HG02571 (cell line): ENCODE data around the gene SNTB2.

ENCODE experiments used
- ATAC-seq: cut with Tn5 transposase; IDR thresholded peaks from one replicate; pipeline ENCODE4 v1.9.1; 2021; ENCODE audit warnings: mild to moderate bottlenecking, moderate library complexity; ENCODE audit not compliant: unreplicated experiment

Gene SNTB2

DNA sequence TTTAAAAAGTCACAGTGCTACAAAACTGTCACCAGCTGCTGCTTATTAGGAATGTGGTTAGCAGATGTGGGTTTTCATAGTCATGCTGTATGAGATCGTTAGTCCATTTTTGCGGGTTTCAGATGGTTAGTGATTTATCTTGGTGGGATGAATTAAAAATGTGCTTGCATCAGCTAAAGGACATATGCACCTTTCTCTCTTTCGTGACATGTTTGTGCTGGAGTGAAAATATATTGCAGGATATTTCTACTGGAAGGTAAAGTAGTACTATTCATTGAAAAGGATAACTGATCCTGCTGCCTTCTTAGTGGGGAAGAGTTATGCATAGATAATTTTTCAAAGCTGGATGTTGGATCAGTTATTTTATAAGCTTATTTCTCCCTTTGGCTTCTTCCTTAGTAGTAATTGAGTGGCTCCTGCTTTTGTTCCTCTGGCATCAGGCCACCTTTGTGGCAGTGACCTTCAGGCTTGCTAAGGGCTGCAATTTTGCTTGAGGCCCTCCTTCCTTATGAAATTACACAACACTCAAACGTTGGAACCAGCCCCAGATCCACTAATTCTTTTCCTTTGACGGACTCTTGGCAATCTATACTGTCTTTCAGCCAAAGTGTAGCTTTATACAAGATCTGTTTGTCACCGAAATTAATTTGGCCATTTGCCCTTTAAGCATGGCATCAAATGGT lies 7.5 kb upstream of the SNTB2 start:
- no peak for ATAC-seq

DNA sequence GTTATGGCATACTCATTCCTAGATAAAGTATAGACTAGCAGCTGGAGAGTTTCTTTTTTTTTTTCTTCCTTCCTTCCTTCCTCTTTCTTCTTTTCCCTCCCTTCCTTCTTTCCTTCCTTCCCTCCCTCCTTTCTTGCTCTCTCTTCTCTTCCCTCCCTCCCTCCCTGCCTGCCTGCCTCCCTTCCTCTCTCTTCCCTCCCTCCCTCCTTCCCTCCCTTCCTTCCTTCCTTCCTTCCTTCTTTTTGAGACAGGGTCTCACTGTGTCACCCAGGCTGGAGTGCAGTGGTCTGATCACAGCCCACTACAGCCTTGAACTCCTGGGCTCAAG lies 7.0 kb upstream of the SNTB2 start:
- no peak for ATAC-seq

DNA sequence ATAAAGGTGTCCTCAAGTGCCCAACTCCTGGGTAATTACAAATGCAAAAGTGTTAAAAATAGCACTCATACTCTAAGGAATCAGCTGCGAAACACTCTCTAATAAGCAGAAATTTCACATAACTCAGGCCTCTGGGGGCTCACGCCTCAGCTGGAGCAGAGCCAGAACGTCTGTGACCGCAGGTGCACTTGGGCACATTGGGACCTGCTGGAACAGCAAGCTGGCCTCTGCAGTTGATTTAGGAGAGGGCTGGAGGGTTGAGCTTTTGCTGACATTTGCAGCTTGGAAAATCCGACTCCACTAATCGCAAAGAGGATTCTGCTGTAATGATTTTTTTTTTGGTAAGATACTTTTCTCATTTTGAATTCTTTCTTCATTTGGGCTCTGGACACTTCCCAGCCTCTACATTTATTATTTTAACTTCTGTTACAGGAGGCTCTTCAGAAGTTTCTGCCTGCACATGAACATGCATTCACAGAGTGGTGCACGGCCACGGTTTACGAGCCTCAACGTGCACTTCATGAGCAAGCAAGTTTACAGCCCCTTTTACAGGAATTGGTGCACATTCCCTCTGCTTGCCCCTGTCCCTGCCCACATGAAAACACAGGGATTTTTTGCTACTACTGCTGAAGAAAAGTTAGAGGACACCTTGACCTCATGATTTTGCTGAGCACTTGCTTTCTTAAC lies 4.1 kb upstream of the SNTB2 start:
- ATAC-seq, result no peak

DNA sequence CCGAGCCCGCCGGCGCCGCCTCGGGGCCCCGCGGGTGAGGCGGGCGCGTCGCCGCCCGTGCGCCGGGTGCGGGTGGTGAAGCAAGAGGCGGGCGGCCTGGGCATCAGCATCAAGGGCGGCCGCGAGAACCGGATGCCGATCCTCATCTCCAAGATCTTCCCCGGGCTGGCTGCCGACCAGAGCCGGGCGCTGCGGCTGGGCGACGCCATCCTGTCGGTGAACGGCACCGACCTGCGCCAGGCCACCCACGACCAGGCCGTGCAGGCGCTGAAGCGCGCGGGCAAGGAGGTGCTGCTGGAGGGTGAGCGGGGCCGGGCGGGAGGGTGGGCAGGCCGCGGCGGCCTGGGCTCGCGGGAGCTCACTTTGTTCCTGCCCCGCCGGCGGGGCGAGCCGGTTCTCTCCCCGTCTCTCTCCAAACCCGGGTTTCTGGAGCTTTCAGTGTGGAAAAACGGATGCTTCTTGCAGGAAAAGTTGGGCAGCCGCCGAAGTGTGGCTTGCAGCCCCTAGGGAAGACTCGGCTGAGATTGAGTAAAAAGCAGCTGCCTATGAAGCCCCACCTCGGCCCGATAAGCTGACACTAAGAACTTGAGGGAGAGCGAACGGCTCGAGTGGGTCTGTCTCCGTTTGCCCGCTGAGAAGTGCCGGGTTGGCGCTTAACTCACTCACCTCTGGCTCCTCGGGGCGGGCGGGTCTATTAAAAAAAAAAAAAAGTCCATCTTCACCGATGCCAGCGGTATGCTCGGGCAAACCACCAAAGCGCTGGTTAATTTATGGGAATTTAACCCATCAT lies 677 bp downstream of the SNTB2 start:
- peak; percentile 34 for ATAC-seq

DNA sequence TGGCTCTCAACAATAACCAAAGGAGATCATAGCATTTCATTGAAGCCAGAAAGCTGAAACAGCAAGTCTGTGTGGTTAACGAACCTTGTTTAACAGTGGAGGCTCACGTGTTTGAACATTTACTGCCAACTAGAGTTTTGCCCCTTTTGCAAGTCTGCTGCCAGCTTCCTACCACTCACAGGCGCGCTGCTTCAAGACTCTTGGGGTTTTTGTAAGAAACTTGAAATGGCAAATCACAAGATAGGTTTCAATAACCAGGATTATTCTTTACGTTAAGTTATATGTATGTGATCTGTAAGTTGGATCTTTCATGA lies 1.2 kb downstream of the SNTB2 start:
- ATAC-seq, result no peak

DNA sequence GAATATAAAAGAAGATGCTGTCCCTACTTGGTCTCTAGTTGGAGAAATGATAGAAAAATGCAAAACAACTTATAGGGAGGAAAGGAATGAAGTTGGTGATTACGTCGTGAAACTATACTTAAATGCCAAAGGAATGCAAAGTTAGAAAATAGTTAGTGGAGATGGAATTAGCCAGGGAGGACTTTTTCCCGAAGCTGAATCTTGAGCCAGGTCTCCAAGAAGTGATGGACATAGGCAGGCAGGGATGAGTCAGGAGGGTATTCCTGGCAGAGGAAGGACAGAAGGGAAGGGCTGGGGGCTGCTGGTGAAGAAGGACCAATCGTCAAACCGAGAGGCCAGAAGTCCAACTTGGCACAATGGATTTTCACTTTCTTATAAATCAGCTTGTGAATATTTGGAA lies 1.8 kb downstream of the SNTB2 start:
- ATAC-seq, result no peak

DNA sequence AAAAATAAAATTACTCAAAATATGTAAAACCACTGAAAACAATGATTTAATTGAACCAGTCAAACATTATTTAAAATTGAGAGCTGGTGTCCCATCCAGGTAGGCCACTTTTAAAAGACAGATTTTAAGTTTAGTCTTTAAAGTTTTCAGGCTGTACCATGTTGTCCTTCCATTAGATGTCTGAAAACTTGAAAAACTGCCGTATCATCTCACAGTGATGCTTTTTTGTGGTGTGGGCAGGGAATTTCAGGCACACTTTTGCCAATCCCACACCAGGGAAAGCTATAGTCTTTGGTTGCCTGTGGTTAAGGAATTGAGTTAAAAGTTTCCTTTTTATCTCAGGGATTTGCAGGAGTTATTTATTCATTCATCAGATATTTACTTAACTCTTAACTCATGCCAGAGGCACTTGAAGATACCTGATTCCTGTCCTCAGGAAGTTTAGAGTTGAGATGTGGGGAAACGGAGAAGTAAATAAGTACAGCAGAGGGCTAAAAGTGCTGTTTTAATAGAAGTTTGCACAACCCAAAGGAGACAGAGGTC lies 3.2 kb downstream of the SNTB2 start:
- ATAC-seq, result no peak

DNA sequence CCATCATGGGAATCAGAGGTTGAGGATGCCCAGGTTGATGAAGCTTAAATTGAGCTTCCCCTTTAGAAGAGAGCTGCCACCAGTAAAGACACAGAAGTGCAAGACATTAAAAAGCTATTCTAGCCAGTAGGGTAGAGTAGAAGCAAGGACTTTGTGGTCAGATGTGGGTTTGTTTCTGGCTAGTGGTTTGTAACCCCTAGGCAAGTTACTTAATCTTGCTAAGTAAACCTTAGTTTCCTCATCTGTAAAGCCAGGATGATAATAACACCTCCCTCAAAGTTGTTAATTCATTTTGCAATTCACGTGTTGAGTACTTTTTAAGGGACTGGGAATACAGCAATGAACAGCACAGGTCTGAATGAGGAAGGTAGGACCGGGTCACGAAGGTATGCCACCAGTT lies 3.6 kb downstream of the SNTB2 start:
- no peak for ATAC-seq

DNA sequence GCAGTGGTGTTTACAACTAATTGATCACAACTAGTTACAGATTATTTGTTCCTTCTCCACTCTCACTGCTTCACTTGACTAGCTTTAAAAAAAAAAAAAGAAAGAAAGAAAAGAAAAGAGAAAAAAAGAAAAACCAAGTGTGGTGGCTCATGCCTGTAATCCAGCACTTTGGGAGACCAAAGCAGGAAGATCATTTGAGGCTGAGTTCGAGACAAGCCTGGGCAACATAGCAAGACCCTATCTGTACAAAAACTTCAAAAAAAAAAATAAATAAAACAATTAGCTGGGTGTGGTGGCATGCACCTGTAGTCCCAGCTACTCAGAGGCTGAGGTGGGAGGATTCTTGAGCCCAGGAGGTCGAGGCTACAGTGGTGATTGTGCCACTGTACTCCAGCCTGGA lies 4.2 kb downstream of the SNTB2 start:
- no peak for ATAC-seq

DNA sequence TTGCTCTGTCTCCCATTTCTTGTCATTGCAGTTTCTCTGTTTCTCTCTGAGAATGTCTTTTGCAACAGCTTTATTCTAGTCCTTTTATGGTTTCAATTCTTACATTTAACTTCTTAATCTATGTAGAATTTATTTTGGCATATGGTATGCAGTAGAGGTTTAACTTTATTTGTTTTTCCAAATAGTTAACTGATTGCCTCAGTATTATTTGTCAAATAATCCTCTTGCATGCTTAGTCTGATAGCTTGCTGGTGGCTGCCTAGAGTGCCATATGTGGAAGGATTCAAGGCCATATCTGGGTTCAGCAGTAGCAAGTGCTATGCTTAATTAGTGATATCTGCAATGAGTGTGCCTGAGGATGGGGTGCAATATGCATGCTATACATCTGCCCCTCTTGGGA lies 6.9 kb downstream of the SNTB2 start:
- no peak for ATAC-seq

DNA sequence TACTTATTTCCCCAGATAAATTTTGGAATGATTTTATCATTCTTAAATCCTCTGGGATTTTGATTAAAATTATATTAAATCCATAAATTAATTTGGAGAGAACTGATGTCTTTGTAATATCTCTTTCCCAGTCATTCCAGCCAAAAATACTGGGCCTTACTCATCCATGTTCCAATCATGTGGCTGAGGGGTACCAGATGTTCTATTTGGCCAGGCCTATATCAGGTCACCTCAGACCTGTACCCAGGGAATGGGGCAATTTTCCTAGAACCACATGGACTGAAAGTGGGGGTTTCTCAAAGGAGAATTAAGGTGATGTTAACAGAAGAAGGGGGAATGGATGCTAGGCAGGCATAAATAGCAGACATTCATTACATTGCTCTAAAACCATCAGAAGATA lies 7.5 kb downstream of the SNTB2 start:
- no peak for ATAC-seq

DNA sequence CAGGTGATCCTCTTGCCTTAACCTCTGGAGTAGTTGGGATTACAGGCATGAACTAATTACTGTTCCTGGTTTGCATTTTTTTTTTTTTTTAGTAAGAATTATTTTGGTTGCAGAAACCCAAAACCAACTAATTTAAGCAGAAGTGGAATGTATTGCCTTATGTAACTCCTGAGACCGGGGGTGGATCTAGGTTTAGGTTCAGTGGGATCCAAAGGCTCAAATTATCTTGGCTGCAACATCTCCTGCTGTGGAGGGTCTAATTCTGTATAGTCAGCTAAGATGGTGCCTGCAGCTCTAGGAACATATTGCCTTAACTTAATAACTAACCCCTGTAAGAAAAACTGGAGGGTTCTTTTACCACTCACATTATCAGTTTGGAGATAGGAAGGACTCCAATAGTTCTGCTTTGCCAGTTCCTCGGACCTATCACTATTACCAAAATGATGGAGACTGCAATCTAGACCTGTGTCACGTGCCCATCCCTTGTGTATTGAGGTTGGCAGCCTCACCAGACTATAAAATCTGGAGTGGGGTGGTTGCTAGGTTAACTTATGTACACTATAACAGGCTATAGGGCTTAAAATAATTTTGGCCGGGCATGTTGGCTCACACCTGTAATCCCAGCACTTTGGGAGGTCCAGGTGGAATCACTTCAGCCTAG lies 8.5 kb downstream of the SNTB2 start:
- no peak for ATAC-seq

DNA sequence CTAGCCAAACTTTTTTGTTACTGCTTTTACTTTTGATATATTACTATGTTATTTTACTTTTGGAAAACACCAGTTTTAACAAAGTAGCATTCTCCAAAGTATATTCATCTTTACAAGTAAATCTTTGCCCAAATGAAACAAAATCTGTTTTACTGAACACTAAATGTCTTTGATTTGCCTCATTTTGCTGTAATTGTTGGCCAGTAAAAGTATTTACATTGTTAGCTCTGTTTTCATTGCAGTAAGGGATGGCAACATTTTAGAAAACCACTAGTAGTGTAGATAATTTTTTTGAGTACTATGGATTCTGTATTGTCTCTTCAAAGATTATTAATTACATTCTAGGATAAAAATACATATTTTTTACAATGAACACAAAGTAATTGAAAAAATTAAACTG lies 10.6 kb downstream of the SNTB2 start:
- ATAC-seq, result no peak

DNA sequence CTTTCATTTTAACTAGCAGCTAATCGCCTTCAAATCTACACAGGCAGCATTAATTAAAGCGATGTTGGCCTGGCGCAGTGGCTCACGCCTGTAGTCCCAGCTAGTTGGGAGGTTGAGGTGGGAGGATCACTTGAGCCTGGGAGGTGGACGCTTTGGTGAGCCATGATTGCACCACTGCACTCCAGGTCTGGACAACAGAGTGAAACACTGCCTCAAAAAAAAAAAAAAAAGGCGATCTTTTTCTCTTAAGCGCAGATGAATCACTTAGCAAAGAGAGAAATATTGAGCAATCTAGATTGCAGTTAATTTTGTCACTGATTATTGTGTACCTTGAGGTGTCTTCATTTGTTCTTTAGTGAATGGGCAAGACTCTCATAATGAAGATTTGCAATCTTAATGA lies 12.4 kb downstream of the SNTB2 start:
- no peak for ATAC-seq

DNA sequence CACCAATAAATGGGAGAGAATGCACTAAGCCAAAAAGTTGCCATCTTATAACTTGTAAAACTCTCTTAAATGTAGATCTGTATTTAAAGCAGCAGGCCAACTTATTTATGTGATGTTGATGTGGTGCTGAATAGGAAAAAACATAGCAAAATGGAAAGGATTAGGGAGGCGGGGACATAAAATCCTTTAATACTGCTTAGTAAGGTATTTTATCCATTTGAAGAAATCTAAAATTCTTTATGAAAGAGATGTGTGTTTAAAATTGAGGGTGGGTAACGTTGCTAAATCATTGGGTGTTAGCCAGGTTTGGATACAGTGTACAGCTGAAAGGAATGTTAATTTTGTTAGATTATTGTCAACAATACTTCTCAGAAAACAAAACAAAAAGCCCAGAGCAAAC lies 14.3 kb downstream of the SNTB2 start:
- no peak for ATAC-seq

DNA sequence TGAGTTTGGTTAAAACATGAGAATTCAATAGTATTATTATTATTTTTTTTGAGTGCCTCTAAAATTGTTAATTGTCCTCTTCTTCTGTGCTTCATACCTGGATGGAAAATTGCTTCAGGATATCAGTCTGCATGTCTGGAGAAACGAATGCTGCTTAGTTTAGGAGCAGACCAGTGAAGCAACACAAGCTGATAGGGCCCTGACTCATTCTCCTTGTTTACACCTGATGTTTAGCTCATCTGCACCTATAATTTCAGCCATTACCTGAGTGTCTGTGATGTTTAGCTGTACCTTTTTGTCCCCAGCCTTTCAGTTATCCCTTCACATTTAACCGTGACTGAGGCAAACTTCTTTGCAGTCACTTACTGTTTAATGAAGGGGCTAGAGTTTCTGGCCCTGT lies 14.8 kb downstream of the SNTB2 start:
- no peak for ATAC-seq

DNA sequence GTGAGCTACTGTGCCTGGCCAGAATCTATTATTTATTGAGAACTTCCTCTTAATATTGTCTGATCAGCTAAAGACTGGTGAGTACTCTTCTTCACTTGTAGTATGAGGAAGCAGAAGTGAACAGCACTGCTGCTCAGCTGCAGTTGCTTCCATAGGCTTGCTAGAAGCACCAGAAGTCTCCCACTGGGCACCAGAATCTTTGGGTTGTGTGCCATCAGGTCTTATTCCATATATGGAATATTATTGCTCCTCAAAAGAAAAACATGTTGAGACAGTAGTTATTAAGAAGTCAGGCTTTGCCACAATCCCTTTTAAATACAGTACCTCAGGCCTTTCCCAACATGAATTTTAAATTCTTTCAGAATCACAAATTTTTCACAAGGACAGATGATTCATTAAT lies 17.2 kb downstream of the SNTB2 start:
- ATAC-seq, result no peak

DNA sequence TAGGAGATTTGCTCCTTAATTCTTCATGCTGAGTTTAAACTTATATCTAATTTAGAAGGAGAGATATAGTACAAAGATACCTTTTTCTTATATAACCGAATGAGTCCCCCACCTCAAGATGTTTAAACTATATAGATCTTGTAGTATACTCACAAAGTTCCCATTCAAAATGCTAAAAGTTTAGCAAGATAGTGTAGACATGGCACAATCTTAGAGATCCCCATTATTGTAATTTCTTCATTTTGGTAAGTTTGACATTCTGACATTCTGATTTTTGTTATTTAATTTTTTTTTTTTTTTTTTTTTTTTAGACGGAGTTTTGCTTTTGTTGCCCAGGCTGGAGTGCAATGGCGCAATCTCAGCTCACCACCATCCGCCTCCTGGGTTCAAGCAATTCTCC lies 22.8 kb downstream of the SNTB2 start:
- no peak for ATAC-seq

DNA sequence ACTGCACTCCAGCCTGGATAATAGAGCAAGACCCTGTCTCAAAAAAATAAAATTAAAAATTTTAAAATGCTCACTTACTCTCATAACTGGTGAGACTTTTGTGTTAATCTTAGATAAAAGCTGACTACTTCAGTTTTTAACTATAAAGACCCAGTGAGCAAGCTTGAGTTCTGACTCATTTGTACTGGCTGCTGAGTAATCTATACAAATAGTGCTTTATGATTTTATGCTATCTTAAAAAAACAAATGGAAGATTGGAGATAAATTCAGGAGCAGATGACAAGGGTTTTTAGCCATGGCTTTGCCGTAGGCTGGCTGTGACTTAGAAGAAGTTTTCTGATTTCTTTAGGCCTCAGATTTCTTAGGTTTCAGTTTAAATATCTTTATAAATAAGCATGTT lies 30.5 kb downstream of the SNTB2 start:
- no peak for ATAC-seq

DNA sequence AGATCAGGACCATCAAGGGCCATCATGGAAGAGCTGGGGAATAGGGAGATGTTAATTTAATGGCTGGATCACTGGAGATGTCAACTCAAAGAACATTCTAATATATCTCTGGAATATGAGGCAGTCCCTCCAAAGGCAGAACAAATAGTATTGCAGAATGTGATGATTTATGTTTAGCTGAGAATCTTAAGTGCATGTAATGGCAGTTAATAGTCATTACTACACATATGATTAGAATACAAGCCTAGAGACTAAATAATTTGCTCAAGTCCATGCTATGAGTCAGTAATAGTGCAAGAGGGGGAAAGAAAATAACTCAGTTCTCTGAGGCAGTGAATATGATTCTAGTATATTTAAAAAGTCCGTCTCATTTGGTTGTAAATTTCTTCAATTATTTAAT lies 32.3 kb downstream of the SNTB2 start:
- ATAC-seq, result no peak

DNA sequence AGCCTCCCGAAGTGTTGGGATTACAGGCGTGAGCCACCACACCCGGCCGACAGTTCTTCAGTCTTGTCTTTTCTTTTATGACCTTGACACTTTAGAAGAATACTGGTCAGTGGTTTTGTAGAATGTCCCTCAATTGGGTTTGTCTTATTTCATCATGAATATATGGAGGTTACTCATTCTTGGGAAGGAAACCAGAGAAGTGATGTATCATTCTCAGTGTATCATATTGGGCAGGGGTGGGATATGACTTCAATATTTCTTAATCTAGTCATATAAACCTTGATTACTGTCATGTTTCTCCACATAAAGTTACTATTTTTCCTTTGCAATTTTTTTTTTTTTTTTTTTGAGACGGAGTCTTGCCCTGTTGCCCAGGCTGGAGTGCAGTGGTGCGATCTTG lies 36.9 kb downstream of the SNTB2 start:
- no peak for ATAC-seq

DNA sequence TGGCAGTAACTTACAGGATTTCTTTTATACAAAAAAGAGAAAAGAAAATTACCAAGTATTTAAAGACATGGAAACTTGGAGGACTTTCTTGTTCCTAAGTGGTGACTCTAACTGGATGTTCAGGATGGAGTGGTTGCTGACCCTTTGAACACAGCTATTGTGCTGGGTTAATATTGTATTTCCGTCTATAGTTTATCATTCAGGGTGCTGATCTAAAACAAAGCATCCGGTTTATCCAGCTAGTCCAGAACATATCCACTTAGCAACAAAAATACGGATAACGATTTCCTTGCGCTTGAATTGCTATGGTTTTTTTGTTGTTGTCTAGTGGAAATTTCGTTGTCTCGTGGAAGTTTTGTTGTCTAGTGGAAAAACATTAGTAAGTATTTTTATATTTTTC lies 38.2 kb downstream of the SNTB2 start:
- ATAC-seq, result no peak
